OCI-LY7 (cell line): ENCODE measurements around the gene TMEM200A. TPM values are rescaled to one million over a fixed set of nuclear protein-coding genes. Genes with fewer than 3 reads are reported as not detected.

Source experiments
- BruUV-seq: library from RNA; stranded (reverse); fragments of 400-500 nt; replicated peaks from 2 replicates; lab custom pipeline; 2021; lab: Mats Ljungman, UMichigan
- CTCF ChIA-PET: fragments of 300-600 bp; sonication (Branson Sonifier 250); formaldehyde crosslinking; loops from one replicate; lab custom pipeline; 2022; ENCODE audit warnings: antibody characterized with exemption; ENCODE audit not compliant: unreplicated experiment; lab: Charles Lee
- POLR2A ChIA-PET: fragments of 300-600 bp; sonication (Branson Sonifier 250); formaldehyde crosslinking; loops from one replicate; lab custom pipeline; 2022; ENCODE audit warnings: antibody characterized with exemption; lab: Charles Lee
- DNase-seq: peaks from one replicate; pipeline ENCODE4 v3.0.0-alpha.2; 2015; ENCODE audit warnings: low spot score
- H2AFZ ChIP-seq: fragments of 200-600 bp; sonication (generic), shearing (Covaris generic); 2 replicates; pipeline ENCODE4 v1.6.1; 2014; ENCODE audit warnings: mild to moderate bottlenecking, antibody characterized with exemption, low read length, moderate library complexity
- H3K27ac ChIP-seq: fragments of 200-600 bp; sonication (generic); 2 replicates; pipeline ENCODE4 v1.5.1; 2014; ENCODE audit warnings: mixed run types, low read depth, mild to moderate bottlenecking, moderate library complexity, low read length, inconsistent platforms; ENCODE audit not compliant: poor library complexity, severe bottlenecking
- H3K36me3 ChIP-seq: fragments of 200-600 bp; sonication (generic); 2 replicates; pipeline ENCODE4 v1.6.1; 2014; ENCODE audit warnings: mild to moderate bottlenecking, antibody characterized with exemption, low read length, moderate library complexity, mixed read lengths; ENCODE audit not compliant: insufficient read depth
- H3K4me1 ChIP-seq: fragments of 200-600 bp; sonication (generic); 2 replicates; pipeline ENCODE4 v1.5.1; 2014; ENCODE audit warnings: mild to moderate bottlenecking, low read length; ENCODE audit not compliant: insufficient read depth, poor library complexity, severe bottlenecking
- H3K4me2 ChIP-seq: fragments of 200-600 bp; sonication (generic); 2 replicates; pipeline ENCODE4 v1.6.1; 2014; ENCODE audit warnings: mild to moderate bottlenecking, low read length
- H3K4me3 ChIP-seq: fragments of 200-600 bp; sonication (generic); 2 replicates; pipeline ENCODE4 v1.5.1; 2014; ENCODE audit warnings: mild to moderate bottlenecking, low read depth, low read length; ENCODE audit not compliant: poor library complexity, severe bottlenecking
- H3K79me2 ChIP-seq: fragments of 200-600 bp; sonication (generic); 2 replicates; pipeline ENCODE4 v1.6.1; 2016; ENCODE audit warnings: low read depth, mild to moderate bottlenecking, low read length, moderate library complexity, mixed read lengths; ENCODE audit not compliant: insufficient read depth
- H3K9me2 ChIP-seq: fragments of 200-600 bp; sonication (generic); 2 replicates; pipeline ENCODE4 v1.6.1; 2016; ENCODE audit warnings: mild to moderate bottlenecking, low read length, mixed read lengths; ENCODE audit not compliant: insufficient read depth
- H3K9me3 ChIP-seq: fragments of 200-600 bp; sonication (generic); 2 replicates; pipeline ENCODE4 v1.6.1; 2014; ENCODE audit warnings: mild to moderate bottlenecking, mixed run types, low read length, mixed read lengths
- H4K20me1 ChIP-seq: fragments of 200-600 bp; sonication (generic); 2 replicates; pipeline ENCODE4 v1.6.1; 2014; ENCODE audit warnings: mild to moderate bottlenecking, antibody characterized with exemption, low read length, moderate library complexity, mixed read lengths; ENCODE audit not compliant: insufficient read depth
- CTCF ChIP-seq: fragments of 200-600 bp; sonication (generic); conservative IDR thresholded peaks from 2 replicates; pipeline ENCODE4 v1.5.1; 2014; ENCODE audit warnings: mild to moderate bottlenecking, antibody characterized with exemption, low read length, moderate library complexity, mixed read lengths
- EZH2phosphoT487 ChIP-seq: fragments of 200-600 bp; sonication (generic); IDR thresholded peaks from 2 replicates; pipeline ENCODE4 v1.6.1; 2018; ENCODE audit warnings: low read depth, borderline replicate concordance, mild to moderate bottlenecking, mixed run types, antibody characterized with exemption, low read length, moderate library complexity, mixed read lengths
- intact Hi-C: fragments of 100-400 bp; cut with micrococcal nuclease; formaldehyde crosslinking; loops from one replicate; pipeline ENCODE4 v1.10.0; 2022; ENCODE audit not compliant: unreplicated experiment
- total RNA-seq, 2 experiments: library from RNA; depleted of rRNA in 1 of 2; stranded (reverse); fragments of >200 nt in 1 of 2; shearing (Covaris generic) in 1 of 2; gene quantifications; 2 replicates each; pipeline ENCODE4 v1.2.3, GENCODE V29; 2014 to 2022

TMEM200A gene
- total RNA-seq, 2 experiments from 2014 or later: not detected

GRCh38 chr6:130376936-130377335 lies 11.1 kb downstream of the TMEM200A start:
- Histone ChIP-seq H3K27ac (no peak overlapping the region), H3K4me2 (no peak overlapping the region), H3K4me3 (no peak overlapping the region), H2AFZ (no peak overlapping the region), H4K20me1 (no peaks in the 10 kb centered on the region), H3K79me2 (no peaks in the 10 kb centered on the region), H3K4me1 (no peaks in the 10 kb centered on the region), H3K36me3 (no peaks in the 10 kb centered on the region), H3K9me2 (no peaks in the 10 kb centered on the region), H3K9me3 (no peaks in the 10 kb centered on the region)
- intact Hi-C loops: no loop called here
- BruUV-seq: no TSS peak
- no peak for DNase-seq
- TF ChIP-seq CTCF: no peak
- no peak for TF ChIP-seq EZH2phosphoT487
- ChIA-PET CTCF (no interaction called here), POLR2A (no interaction called here)

- Histone ChIP-seq H3K36me3 (no peaks in the 10 kb centered on the region), H3K27ac (no peak overlapping the region), H3K9me2 (no peaks in the 10 kb centered on the region), H4K20me1 (no peaks in the 10 kb centered on the region), H3K79me2 (no peaks in the 10 kb centered on the region), H3K9me3 (no peaks in the 10 kb centered on the region), H3K4me1 (no peaks in the 10 kb centered on the region), H3K4me2 (no peak overlapping the region), H3K4me3 (no peak overlapping the region), H2AFZ (no peak overlapping the region)
- DNase-seq: no peak
- BruUV-seq: no TSS peak
- ChIA-PET POLR2A (interaction anchor here (0.6 kb wide), 1 partner anchor 1883 kb away, joined by 5 read pairs; no protein-coding TSS in a partner anchor), CTCF (no interaction called here)
- intact Hi-C loops: no loop called here
- TF ChIP-seq CTCF (no peak), EZH2phosphoT487 (no peak)
Measured at GRCh38 chr6:130377371-130377770, 11.6 kb downstream of the TMEM200A start.

- Histone ChIP-seq H3K79me2 (no peaks in the 10 kb centered on the region), H3K36me3 (no peaks in the 10 kb centered on the region), H3K4me3 (no peak overlapping the region), H2AFZ (no peak overlapping the region), H4K20me1 (no peaks in the 10 kb centered on the region), H3K9me3 (no peaks in the 10 kb centered on the region), H3K27ac (no peak overlapping the region), H3K9me2 (no peaks in the 10 kb centered on the region), H3K4me2 (no peak overlapping the region), H3K4me1 (no peaks in the 10 kb centered on the region)
- BruUV-seq: no TSS peak
- no peak for TF ChIP-seq EZH2phosphoT487
- TF ChIP-seq CTCF: no peak
- no peak for DNase-seq
- intact Hi-C loops: no loop called here
- POLR2A ChIA-PET: interaction anchor here (0.6 to 0.7 kb wide), 2 partner anchors 355 to 1884 kb away, joined by 5 to 8 read pairs; no protein-coding TSS in a partner anchor
- CTCF ChIA-PET: no interaction called here
Measured at GRCh38 chr6:130377915-130378314, 12.1 kb downstream of the TMEM200A start.
